NCI-H748 (cell line): ENCODE results near the gene TMPRSS7.

Experiments used
- DNase-seq: peaks from one replicate; lab custom pipeline; 2025; ENCODE audit not compliant: unreplicated experiment; lab: John Stamatoyannopoulos, UW

TMPRSS7 gene

DNA sequence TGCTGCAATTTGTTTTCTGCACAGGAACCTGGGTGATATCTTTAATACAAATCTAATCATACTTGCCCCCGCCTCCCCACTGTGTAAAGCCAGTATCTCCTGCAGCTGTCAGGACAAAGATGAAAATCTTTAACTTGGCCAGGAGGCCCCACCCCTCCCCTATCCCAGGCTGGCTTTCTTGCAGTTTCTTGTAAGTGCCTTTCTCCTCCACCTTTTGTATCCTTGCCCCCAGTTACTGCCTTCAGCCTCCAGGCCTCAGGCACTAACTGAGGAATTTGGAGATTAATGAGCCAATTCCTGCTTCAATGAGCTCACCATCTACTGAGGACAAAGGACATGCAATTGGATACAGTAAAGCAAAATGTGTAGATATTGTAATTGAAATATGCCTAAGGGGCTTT lies 92.0 kb downstream of the TMPRSS7 start:
- DNase-seq: no peak

DNA sequence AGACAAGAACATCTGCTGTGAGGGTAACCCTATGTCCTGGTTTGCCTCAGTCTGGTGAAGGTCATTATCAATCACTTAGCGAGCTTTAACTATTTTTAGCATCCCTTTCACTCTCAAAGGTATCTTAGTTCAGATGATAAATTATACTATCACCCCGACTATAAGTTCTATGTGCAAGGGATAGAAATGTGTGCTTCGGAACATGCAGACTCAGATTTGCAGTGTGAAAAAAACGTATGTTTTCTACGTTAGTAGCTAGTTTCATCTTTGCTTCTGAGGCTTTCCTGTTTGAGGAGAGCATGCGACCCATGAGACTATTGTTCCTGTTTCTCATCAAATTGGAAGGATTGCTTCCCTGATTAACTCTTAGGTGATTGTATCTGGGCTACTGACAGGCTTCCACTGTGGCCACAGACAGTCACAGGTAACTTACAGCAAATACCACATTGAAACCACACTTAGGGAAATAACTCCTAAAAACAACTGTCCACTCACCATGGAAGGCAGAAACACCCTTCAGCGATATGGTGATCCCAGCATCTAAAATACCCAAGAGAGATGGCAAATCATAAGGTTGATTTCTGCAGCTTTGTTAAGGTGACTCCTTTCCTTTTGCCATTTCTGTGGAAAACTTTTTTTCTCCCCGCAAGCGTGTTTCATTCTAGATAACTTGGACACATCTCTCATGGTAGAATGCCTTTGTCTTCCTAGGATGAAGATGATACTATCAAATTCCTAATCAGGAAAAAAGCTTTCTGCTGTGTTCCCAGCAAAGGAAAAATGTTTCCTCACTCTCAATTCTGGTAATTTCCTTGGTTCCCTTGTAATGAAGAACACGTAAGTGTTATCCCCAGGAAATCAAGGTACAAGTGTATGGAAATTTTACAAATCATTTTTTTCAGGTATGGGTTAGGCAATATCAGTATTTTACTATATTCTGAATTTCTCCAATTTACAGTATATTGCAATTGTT lies 93.3 kb downstream of the TMPRSS7 start:
- no peak for DNase-seq

DNA sequence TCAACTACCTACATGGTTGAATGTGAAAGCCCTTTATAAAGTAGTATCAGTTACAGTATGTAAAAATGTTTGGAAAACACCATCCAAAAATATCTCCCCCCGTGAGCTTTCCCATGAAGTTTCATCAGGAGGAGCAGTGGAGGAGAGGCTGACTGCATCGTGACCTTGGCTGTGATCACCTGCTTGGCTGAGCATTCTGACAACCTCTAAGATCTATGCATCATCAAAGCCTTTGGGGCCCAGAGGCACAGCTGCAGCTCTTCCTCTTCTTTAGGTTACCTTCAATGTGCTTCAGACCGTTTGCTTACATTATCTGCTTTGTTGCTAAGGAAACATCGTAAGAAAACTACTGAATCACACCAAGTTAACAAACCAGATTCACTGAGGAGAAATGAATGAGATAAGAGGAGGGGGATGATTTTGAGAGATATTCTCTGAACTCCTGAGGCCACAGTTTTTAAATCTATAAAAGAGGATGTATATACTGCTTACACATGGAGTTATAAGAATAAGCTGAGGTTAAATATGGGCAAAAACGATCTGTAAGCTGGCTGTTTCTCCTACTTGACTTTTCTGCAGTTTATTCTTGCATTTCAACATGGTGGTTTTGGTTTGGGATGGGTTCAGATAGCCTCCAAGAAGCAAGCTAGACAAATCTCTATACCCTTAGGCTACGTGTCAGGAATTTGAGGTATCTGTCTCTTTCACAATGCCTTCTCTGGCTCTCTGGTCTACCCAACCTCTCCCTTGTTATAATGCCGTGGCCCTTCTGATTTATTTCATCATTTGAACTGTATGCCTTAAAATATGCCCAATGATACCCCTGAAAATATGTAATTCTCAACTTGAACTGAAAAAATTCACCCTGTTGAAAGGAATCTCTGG lies 94.5 kb downstream of the TMPRSS7 start:
- no peak for DNase-seq

DNA sequence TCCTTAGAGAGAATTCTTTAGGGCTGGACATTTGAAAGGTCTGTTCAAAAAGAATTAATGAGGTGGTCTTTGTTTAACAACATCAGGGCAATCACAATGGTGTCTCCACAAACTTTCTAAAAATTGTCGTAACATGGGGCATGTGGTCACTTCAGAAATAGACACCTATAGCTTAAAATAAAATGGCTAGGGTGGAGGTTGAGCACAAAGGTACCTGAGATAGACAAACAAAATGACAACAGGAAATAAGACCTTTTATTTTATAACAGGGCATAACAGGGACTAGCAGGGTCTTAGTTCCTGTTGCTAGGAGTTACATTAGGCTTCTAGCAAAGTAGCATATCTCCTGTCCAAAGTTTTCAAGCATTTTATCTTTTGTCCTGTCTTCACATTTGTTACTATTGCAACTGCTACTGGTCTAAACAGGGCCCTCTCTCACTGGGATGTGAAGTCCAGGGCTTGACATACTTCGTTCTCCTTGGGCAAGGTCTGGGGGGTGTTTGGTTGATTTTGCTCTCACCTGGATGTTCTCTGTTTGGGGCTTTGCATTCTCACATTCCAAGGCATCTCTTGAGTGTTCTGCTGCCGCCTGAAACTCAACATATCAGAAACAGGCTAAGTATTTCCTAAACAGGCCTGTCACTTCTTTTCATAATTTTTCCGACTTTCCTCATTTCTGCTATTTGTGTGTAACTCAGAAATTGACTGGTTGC lies 95.5 kb downstream of the TMPRSS7 start:
- DNase-seq: no peak

DNA sequence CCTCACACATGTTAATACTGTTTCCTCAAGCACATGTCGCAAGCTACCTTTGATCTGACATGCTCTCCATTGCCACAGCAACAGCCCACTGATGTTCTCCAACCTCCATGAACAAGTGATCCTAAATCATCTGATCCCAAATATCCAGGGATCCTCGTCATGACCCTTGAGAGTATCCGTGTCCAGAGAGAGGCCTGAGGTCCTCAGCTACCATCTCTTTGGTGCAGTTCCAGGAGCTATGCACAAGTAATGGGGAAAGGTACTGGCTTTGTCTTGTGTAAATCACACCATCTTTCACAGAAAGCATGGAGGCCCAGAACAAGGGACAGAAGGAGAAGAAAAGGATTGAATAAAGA lies 96.1 kb downstream of the TMPRSS7 start:
- no peak for DNase-seq
